ENCODE measurements around the gene UGT3A2. TPM values are rescaled to one million over a fixed set of nuclear protein-coding genes. Genes with fewer than 3 reads are reported as not detected.
"Not testable (repeated sequence)": the region's sequence is repeated elsewhere in the genome, so short reads cannot be mapped to it uniquely, and the experiment has no call there.

UGT3A2 gene
- total RNA-seq, 1 donor from 2014 or later, result not detected

- ATAC-seq; intact Hi-C loops (cut with micrococcal nuclease); DNase-seq: not testable (repeated sequence)
These were observed 47.1 kb downstream of the UGT3A2 start for GRCh38 chr5:36019584-36019983.

- intact Hi-C loops (cut with micrococcal nuclease), result no loop called here
- DNase-seq (no peak), ATAC-seq (no peak)
These were observed 49.1 kb downstream of the UGT3A2 start for GRCh38 chr5:36017622-36018021.

- intact Hi-C loops (cut with micrococcal nuclease), result no loop called here
- DNase-seq, result no peak
- ATAC-seq, result no peak
These were observed 49.7 kb downstream of the UGT3A2 start for GRCh38 chr5:36017004-36017403.

GRCh38 chr5:36013182-36013581, 53.5 kb downstream of the UGT3A2 start:
- ATAC-seq, result no peak
- no peak for DNase-seq
- intact Hi-C loops (cut with micrococcal nuclease), result no loop called here

- no peak for DNase-seq
- ATAC-seq, result no peak
- intact Hi-C loops (cut with micrococcal nuclease), result no loop called here
These were observed 57.0 kb downstream of the UGT3A2 start for GRCh38 chr5:36009698-36010097.

DNA sequence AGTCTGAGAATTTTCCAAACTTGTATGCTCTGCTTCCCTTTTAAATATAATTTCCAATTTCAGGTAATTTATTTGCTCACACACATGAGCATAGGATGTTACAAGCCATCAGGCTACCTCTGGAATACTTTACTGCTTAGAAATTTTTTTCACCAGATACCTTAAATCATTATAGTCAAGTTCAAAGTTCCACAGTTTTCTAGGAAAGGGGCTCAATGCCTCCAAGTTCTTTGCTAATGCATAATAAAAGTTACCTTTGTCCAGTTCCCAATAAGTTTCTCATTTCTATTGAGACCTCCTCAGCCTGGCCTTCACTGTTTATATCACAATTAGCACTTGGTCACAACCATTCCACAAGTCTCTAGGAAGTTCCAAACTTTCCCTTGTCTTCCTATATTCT, 59.3 kb downstream of the UGT3A2 start:
- intact Hi-C loops (cut with micrococcal nuclease), result no loop called here
- ATAC-seq, result no peak
- no peak for DNase-seq

GRCh38 chr5:36006163-36006562, 60.5 kb downstream of the UGT3A2 start:
- DNase-seq, result no peak
- no peak for ATAC-seq
- intact Hi-C loops (cut with micrococcal nuclease), result no loop called here

DNA sequence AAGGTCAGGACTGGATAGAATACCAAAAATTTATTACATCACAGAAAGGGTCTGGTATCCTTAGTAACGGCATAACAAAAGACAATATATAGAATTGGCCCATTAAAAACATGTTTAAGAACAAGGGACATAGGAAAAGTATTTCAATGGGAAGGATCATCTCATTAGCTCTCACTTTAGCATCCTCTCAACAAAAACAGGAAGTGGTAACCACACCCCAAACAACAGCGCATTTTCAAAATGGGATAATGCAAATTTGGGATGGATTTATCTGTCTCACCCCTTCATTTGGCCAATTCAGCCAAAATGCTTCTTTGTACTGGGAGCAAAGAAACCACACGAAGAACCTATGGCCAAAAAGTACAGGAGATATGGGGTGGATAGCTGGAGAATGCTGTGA, 65.7 kb downstream of the UGT3A2 start:
- intact Hi-C loops (cut with micrococcal nuclease), result no loop called here
- no peak for ATAC-seq
- DNase-seq, result no peak

- ATAC-seq (no peak), DNase-seq (no peak)
- intact Hi-C loops (cut with micrococcal nuclease), result no loop called here
These were observed 67.1 kb downstream of the UGT3A2 start for GRCh38 chr5:35999547-35999946.

GRCh38 chr5:35996076-35996475, 70.6 kb downstream of the UGT3A2 start:
- ATAC-seq (no peak), DNase-seq (no peak)
- intact Hi-C loops (cut with micrococcal nuclease), result no loop called here

DNA sequence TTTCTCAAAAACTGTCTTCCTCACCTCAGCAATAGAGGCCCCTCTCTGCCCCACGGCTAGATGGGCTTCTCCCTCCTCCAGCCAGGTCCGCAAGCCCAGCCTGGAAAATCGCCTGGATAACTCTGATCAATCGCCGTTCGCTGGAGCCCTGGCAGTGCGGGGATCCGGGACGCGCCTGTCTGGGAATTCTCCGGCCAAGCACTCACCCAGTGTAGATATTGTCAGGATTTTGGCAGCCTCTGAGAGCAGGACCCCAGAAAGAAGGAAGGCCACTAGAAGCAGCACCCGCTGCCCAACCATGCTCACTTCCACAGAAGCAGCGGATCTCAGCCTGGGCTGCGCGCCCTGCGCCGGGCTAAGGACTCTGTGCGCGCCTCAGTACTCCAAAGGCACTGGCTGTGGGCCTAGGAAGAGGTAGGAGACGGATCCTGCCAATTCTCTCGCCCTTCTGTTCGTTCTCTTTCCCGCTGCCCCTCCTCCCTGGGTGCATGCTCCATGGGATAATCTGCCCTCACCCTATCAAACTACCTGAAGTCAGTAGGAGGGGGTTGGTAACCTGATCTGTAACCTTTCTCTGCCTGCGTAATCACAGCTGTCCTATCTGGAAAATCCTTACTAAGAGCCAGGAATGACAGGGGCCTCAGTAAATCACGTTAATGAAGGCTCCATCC, 75.6 kb downstream of the UGT3A2 start, which contains the start of gene UGT3A1:
Gene UGT3A1 (minus strand): TSS at position 450 of the 671 bp plus-strand sequence. CDS start 150 bp downstream, at position 300.
- intact Hi-C loops (cut with micrococcal nuclease), result no loop called here
- ATAC-seq (no peak), DNase-seq (no peak)

DNA sequence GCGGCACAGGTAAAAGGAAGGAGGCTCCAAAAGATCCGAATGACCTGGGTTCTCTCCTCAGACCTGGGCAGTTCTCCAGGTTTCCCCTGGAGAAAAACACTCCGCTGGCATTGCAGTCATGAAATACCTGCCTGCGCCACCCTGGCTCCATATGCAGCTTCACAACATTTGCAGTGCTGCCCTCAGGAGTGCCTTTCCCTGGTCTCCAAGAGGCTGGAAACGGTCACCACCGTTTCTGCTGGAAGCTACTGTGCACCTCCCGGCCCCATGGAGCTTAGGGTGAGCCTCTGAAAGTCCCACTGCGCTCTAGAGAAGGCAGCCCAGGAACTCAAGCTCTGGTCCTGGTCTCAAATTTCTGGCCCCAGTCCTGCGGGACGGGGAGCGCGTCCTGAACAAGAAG, 76.2 kb downstream of the UGT3A2 start:
- ATAC-seq, result no peak

DNA sequence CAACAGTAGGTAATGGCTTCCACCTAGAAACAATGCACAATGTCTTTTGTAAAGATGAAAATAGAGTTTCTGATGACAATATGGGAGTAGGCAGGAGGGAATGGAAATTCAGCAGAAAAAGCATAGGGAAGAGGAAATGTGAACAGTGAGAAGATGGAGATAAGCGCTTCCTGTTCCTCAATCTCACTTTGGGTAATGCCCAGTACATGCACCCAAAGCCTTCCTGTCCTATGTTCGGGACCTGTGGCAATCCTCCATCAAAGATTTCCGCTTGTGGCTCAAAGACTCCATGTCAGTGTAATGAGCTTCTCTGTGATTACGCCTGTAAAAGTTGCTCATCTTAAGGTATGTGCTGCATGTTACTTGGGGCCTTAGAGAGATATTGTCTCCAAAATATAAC, 78.2 kb downstream of the UGT3A2 start:
- intact Hi-C loops (cut with micrococcal nuclease), result no loop called here

More for the DNA sequence above, 76.2 kb downstream of the UGT3A2 start:
- DNase-seq, result no peak
- intact Hi-C loops (cut with micrococcal nuclease), result no loop called here

GRCh38 chr5:35987776-35988175, 78.9 kb downstream of the UGT3A2 start:
- no peak for DNase-seq
- intact Hi-C loops (cut with micrococcal nuclease), result no loop called here
- no peak for ATAC-seq

More for the DNA sequence above, 78.2 kb downstream of the UGT3A2 start:
- DNase-seq, result no peak
- ATAC-seq, result no peak

Other genes with a start within 250 kb of the UGT3A2 start
- 1.5 TPM for gene IL7R, start 210.0 kb downstream of the UGT3A2 start, total RNA-seq
- not detected for gene CAPSL, start 128.3 kb downstream of the UGT3A2 start, total RNA-seq
- gene UGT3A1, start 75.5 kb downstream of the UGT3A2 start, total RNA-seq, result not detected
- gene LMBRD2, start 85.0 kb upstream of the UGT3A2 start, total RNA-seq, result 14.5 TPM
- 5.4 TPM for gene SKP2, start 85.2 kb upstream of the UGT3A2 start, total RNA-seq
- 41.3 TPM for gene NADK2, start 175.0 kb upstream of the UGT3A2 start, total RNA-seq
- gene RANBP3L, start 235.0 kb upstream of the UGT3A2 start, total RNA-seq, result 0.50 TPM

Data from left ventricle myocardium superior (tissue), 1 donor.